Endothelial cell of umbilical vein (primary cell): ENCODE results near the gene MYOF. TPM values are rescaled to one million over a fixed set of nuclear protein-coding genes. Genes with fewer than 3 reads are reported as not detected.
A peak's percentile ranks its signal among the peaks of the same experiment; 100 is the strongest.

Experiments
- BruUV-seq: library from RNA; stranded (reverse); fragments of 400-500 nt; replicated peaks from 2 replicates; lab custom pipeline; 2021; lab: Mats Ljungman, UMichigan
- CTCF ChIA-PET: fragments of 300-600, 350-600 bp; sonication (Branson Sonifier 250); formaldehyde crosslinking; loops from one replicate; lab custom pipeline; 2021; ENCODE audit warnings: antibody characterized with exemption, inconsistent platforms; lab: Charles Lee
- POLR2A ChIA-PET: fragments of 300-600, 350-600 bp; sonication (Branson Sonifier 250); formaldehyde crosslinking; loops from one replicate; lab custom pipeline; 2021; ENCODE audit warnings: antibody characterized with exemption, inconsistent platforms; lab: Charles Lee
- DNase-seq: peaks from one replicate; pipeline ENCODE4 v3.0.0-alpha.2; 2011; ENCODE audit warnings: low read depth, low spot score
- FAIRE-seq: peaks from 2 replicates; lab custom pipeline; 2011; peaks lifted over from hg19 to GRCh38; lab: Jason Lieb, UNC
- H2AFZ ChIP-seq: 2 replicates; pipeline ENCODE4 v1.6.0; 2012; ENCODE audit warnings: low read depth, low read length, control low read depth, inconsistent platforms
- H3K27ac ChIP-seq: 2 replicates; pipeline ENCODE4 v1.5.1; 2011; ENCODE audit warnings: low read depth, mild to moderate bottlenecking, control low read depth, low read length, moderate library complexity; ENCODE audit not compliant: insufficient read depth
- H3K27me3 ChIP-seq, 2 experiments: 2 replicates each; pipeline versions ENCODE4 v1.6.0 to v1.6.1; 2011; ENCODE audit warnings: low read length in 2 of 2, mixed read lengths in 1 of 2; ENCODE audit not compliant: control insufficient read depth in 2 of 2, insufficient read depth in 2 of 2
- H3K36me3 ChIP-seq, 2 experiments: 2 replicates in 1 of 2; 3 replicates in 1 of 2; pipeline ENCODE4 v1.5.1; 2011; ENCODE audit warnings: low read length in 2 of 2, mild to moderate bottlenecking in 1 of 2, moderate library complexity in 1 of 2; ENCODE audit not compliant: control insufficient read depth in 2 of 2, insufficient read depth in 2 of 2; ENCODE audit errors: extremely low read depth in 1 of 2
- H3K4me1 ChIP-seq: 3 replicates; pipeline ENCODE4 v1.5.1; 2011; ENCODE audit warnings: mild to moderate bottlenecking, low read length; ENCODE audit not compliant: control insufficient read depth, insufficient read depth; ENCODE audit errors: extremely low read depth
- H3K4me2 ChIP-seq: 2 replicates; pipeline ENCODE4 v1.6.1; 2011; ENCODE audit warnings: low read length, control low read depth, mixed read lengths; ENCODE audit not compliant: insufficient read depth
- H3K4me3 ChIP-seq, 3 experiments: fragments of 200-600 bp in 1 of 3; sonication (generic), shearing (Covaris generic) in 1 of 3; replicated peaks in 1 of 3; 2 replicates each; pipeline ENCODE4 v1.5.1; 2011 to 2016; ENCODE audit warnings: control low read depth in 3 of 3, low read length in 3 of 3, mild to moderate bottlenecking in 2 of 3, inconsistent platforms in 1 of 3, low read depth in 1 of 3, moderate library complexity in 1 of 3; ENCODE audit not compliant: insufficient read depth in 1 of 3
- H3K79me2 ChIP-seq: 2 replicates; pipeline ENCODE4 v1.6.0; 2012; ENCODE audit warnings: low read length, inconsistent platforms; ENCODE audit not compliant: control insufficient read depth, insufficient read depth
- H3K9ac ChIP-seq: replicated peaks from 2 replicates; pipeline ENCODE3; 2011; ENCODE audit warnings: low read length, control low read depth; ENCODE audit not compliant: insufficient read depth; ENCODE audit errors: extremely low read depth
- H3K9me1 ChIP-seq: replicated peaks from 3 replicates; pipeline ENCODE4 v1.6.0; 2011; ENCODE audit warnings: mild to moderate bottlenecking, low read length; ENCODE audit not compliant: control insufficient read depth, insufficient read depth; ENCODE audit errors: extremely low read depth
- H3K9me3 ChIP-seq: replicated peaks from 2 replicates; pipeline ENCODE4 v1.5.1; 2012; ENCODE audit warnings: low read length, inconsistent platforms; ENCODE audit not compliant: control insufficient read depth, insufficient read depth
- H4K20me1 ChIP-seq: replicated peaks from 2 replicates; pipeline ENCODE3; 2011; ENCODE audit warnings: mild to moderate bottlenecking, low read length; ENCODE audit not compliant: control insufficient read depth, insufficient read depth; ENCODE audit errors: extremely low read depth
- EZH2 ChIP-seq: IDR thresholded peaks from 2 replicates; pipeline ENCODE4 v1.6.1; 2012; ENCODE audit warnings: borderline replicate concordance, low read depth, mild to moderate bottlenecking, moderate library complexity, low read length, inconsistent platforms; ENCODE audit not compliant: severe bottlenecking
- FOS ChIP-seq: IDR thresholded peaks from 2 replicates; pipeline ENCODE4 v1.6.1; 2011; ENCODE audit warnings: mild to moderate bottlenecking, low read length, moderate library complexity, borderline replicate concordance; ENCODE audit not compliant: insufficient read depth
- GATA2 ChIP-seq: IDR thresholded peaks from 2 replicates; pipeline ENCODE4 v1.7.0; 2011; ENCODE audit warnings: low read depth, mild to moderate bottlenecking, moderate library complexity, mixed read lengths, low read length; ENCODE audit not compliant: insufficient read length, insufficient read depth
- JUN ChIP-seq: IDR thresholded peaks from 2 replicates; pipeline ENCODE4 v1.6.1; 2011; ENCODE audit warnings: borderline replicate concordance, low read depth; ENCODE audit not compliant: insufficient read length, insufficient read depth
- MYC ChIP-seq: IDR thresholded peaks from one replicate; pipeline ENCODE4 v1.6.1; 2011; ENCODE audit warnings: mild to moderate bottlenecking, low read depth, low read length
- POLR2A ChIP-seq: IDR thresholded peaks from 2 replicates; pipeline ENCODE4 v1.6.1; 2012; ENCODE audit warnings: low read depth, mild to moderate bottlenecking, control low read depth, low read length
- POLR2AphosphoS5 ChIP-seq: IDR thresholded peaks from 2 replicates; pipeline ENCODE4 v1.6.1; 2012; ENCODE audit warnings: low read depth, mild to moderate bottlenecking, control low read depth, low read length, moderate library complexity; ENCODE audit not compliant: insufficient read depth
- dilution Hi-C: fragments of 300-500 bp; cut with MboI; formaldehyde crosslinking; loops from one replicate; pipeline ENCODE4 v1.15.0; 2019; ENCODE audit warnings: low sequenced_read_pairs; ENCODE audit not compliant: extremely low pct_ligation_motif_present
- intact Hi-C: fragments of 100-400 bp; cut with micrococcal nuclease; formaldehyde crosslinking; loops from one replicate; pipeline ENCODE4 v1.10.0; 2022
- polyA plus RNA-seq, 4 experiments: library from polyadenylated mRNA; depleted of rRNA in 3 of 4; stranded (reverse) in 3 of 4; unstranded in 1 of 4; fragments of >200 nt; gene quantifications; 2 replicates each; pipeline versions ENCODE4 v1.2.1 to v1.2.3, GENCODE V29; 2011 to 2012; ENCODE audit warnings: missing spikeins in 1 of 4
- total RNA-seq: library from RNA; stranded (reverse); gene quantifications from 2 replicates; pipeline ENCODE4 v1.2.3, GENCODE V29; 2021
- TF ChIP-seq, protein P1 (sequence below): IDR thresholded peaks from 2 replicates; pipeline ENCODE4 v1.6.1; 2011; ENCODE audit not compliant: insufficient read depth, insufficient read length
- TF ChIP-seq, protein P2 (sequence below), 2 donors: IDR thresholded peaks; 1 replicate in 1 of 2; 2 replicates in 1 of 2; pipeline ENCODE4 v1.5.1; 2011; ENCODE audit warnings: low read length in 2 of 2, mild to moderate bottlenecking in 2 of 2, moderate library complexity in 2 of 2, control low read depth in 1 of 2, inconsistent platforms in 1 of 2, low read depth in 1 of 2; ENCODE audit not compliant: insufficient read depth in 1 of 2; ENCODE audit errors: extremely low read depth in 1 of 2

Gene MYOF
- total and polyA plus RNA-seq, 2 donors (not counting 3 experiments of a cell fraction or from before 2014, with no cell fraction given), result 98.4 to 379 TPM

DNA sequence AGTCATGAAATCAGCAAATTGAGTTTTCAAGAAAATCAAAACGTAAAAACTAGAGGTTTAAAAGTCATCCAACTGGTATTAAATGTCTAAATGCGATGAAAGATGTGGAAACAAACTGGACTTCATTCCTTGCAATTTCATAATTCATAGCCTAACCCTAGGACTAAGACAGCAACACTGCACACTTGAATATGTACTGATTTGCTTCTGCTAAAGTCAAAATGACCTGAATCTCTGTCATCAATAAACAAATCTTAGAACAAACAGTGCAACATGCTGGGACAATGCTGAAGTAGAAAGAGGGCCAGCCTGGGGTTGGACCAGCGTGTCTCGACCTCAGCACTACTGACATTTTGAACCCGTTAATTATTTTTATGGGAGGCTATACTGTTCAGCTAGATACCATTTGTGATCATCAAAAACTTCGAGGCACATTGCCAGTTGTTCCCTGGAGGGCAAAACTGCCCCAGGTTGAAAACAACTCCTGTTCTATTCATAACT is 47.1 kb downstream of the MYOF start:
- FAIRE-seq, result no peak
- TF ChIP-seq EZH2, result no peak
- no peak for TF ChIP-seq POLR2A
- Histone ChIP-seq H2AFZ (no peak overlapping the region), H3K79me2 (peaks cover 65% of the 10 kb centered on the region), H4K20me1 (no peaks in the 10 kb centered on the region), H3K4me1 (peaks cover 50% of the 10 kb centered on the region), H3K4me3 (no peak overlapping the region), H3K4me2 (no peak overlapping the region), H3K9ac (no peak overlapping the region), H3K27me3 (no peaks in the 10 kb centered on the region), H3K36me3 (peaks cover 0 to 5% of the 10 kb centered on the region in 2 experiments), H3K9me1 (no peaks in the 10 kb centered on the region), H3K27ac (peak overlapping the region; percentile 100), H3K9me3 (no peaks in the 10 kb centered on the region)
- ChIA-PET POLR2A (no interaction called here), CTCF (interaction anchor here (0.7 to 3.2 kb wide), 2 partner anchors 27 to 47 kb away, joined by 3 to 12 read pairs; partner anchors contain the start of gene MYOF)
- no TSS peak for BruUV-seq
- no peak for DNase-seq
- intact Hi-C loops (no loop called here), dilution Hi-C loops (no loop called here)

DNA sequence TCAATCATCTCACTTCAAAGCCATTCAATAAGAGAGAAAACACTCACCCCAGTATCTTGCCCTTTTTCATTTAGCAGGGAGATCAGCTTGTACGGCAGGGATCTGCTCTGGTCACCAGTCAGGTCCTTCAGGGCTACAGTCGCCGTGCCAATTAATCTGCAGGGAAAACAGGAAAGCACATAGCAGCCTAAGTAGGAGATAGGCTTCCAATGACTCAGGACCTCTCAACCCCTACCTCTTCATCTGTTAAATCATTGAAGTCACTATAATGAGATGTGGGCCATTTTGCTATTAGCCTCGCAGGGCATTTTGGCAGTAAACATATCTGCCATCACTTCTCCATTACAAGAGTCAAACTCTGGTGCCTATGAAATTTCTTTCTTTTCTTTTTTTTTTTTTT is 50.8 kb downstream of the MYOF start:
- no peaks in the 10 kb centered on the region for H3K9me3 ChIP-seq
- DNase-seq, result peak; percentile 66
- H3K27me3 ChIP-seq, result no peaks in the 10 kb centered on the region
- no peaks in the 10 kb centered on the region for H3K9me1 ChIP-seq
- CTCF ChIA-PET, result no interaction called here
- H3K4me1 ChIP-seq, result peaks cover 15% of the 10 kb centered on the region
- H3K4me2 ChIP-seq, result no peak overlapping the region
- H3K9ac ChIP-seq, result no peak overlapping the region
- intact Hi-C loops (no loop called here), dilution Hi-C loops (no loop called here)
- FAIRE-seq, result peak; percentile 67
- no peak overlapping the region for H2AFZ ChIP-seq
- no peak overlapping the region for H3K4me3 ChIP-seq
- peak overlapping the region; percentile 30 for H3K27ac ChIP-seq
- POLR2A ChIA-PET, result interaction anchor here (0.7 kb wide), 1 partner anchor 60 kb away, joined by 4 read pairs; no protein-coding TSS in a partner anchor
- H4K20me1 ChIP-seq, result no peaks in the 10 kb centered on the region
- H3K36me3 ChIP-seq, result peaks cover 0 to 10% of the 10 kb centered on the region in 2 experiments
- BruUV-seq, result no TSS peak
- TF ChIP-seq FOS, result no peak
- no peak for TF ChIP-seq GATA2
- no peak for TF ChIP-seq POLR2AphosphoS5
- no peak for TF ChIP-seq MYC
- TF ChIP-seq, protein P1, sequence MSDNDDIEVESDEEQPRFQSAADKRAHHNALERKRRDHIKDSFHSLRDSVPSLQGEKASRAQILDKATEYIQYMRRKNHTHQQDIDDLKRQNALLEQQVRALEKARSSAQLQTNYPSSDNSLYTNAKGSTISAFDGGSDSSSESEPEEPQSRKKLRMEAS, result no peak
- TF ChIP-seq POLR2A, result no peak
- no peak for TF ChIP-seq JUN
- TF ChIP-seq EZH2, result no peak
- TF ChIP-seq, protein P2, sequence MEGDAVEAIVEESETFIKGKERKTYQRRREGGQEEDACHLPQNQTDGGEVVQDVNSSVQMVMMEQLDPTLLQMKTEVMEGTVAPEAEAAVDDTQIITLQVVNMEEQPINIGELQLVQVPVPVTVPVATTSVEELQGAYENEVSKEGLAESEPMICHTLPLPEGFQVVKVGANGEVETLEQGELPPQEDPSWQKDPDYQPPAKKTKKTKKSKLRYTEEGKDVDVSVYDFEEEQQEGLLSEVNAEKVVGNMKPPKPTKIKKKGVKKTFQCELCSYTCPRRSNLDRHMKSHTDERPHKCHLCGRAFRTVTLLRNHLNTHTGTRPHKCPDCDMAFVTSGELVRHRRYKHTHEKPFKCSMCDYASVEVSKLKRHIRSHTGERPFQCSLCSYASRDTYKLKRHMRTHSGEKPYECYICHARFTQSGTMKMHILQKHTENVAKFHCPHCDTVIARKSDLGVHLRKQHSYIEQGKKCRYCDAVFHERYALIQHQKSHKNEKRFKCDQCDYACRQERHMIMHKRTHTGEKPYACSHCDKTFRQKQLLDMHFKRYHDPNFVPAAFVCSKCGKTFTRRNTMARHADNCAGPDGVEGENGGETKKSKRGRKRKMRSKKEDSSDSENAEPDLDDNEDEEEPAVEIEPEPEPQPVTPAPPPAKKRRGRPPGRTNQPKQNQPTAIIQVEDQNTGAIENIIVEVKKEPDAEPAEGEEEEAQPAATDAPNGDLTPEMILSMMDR (IDR thresholded peaks at IDR 0.05; ENCODE audit: extremely low read depth in 1 of 2, insufficient read depth in 1 of 2, low read depth in 1 of 2, low read length in 2 of 2), result no peak
- H3K79me2 ChIP-seq, result peaks cover 78% of the 10 kb centered on the region
